Parathyroid adenoma (tissue), 2 donors: ENCODE results near the gene SLA2.

ENCODE experiments used
- H2AFZ ChIP-seq: fragments of 300-600 bp; sonication (generic); one replicate; pipeline ENCODE4 v1.7.0; 2017; ENCODE audit warnings: antibody characterized with exemption, mild to moderate bottlenecking
- H3K27ac ChIP-seq: fragments of 300-600 bp; sonication (generic); one replicate; pipeline ENCODE4 v1.7.0; 2017
- H3K27me3 ChIP-seq: fragments of 300-600 bp; sonication (generic); one replicate; pipeline ENCODE4 v1.7.0; 2017; ENCODE audit warnings: low read length; ENCODE audit not compliant: control insufficient read depth, insufficient read depth
- H3K36me3 ChIP-seq: fragments of 300-600 bp; sonication (generic); one replicate; pipeline ENCODE4 v1.7.0; 2017; ENCODE audit warnings: low read length; ENCODE audit not compliant: control insufficient read depth, insufficient read depth
- H3K4me1 ChIP-seq: fragments of 300-600 bp; sonication (generic); one replicate; pipeline ENCODE4 v1.7.0; 2017; ENCODE audit warnings: control low read depth
- H3K4me2 ChIP-seq: fragments of 300-600 bp; sonication (generic); one replicate; pipeline ENCODE4 v1.7.0; 2017; ENCODE audit warnings: low read length
- H3K4me3 ChIP-seq: fragments of 300-600 bp; sonication (generic); one replicate; pipeline ENCODE4 v1.7.0; 2017; ENCODE audit warnings: low read depth, low read length
- H3K79me2 ChIP-seq: fragments of 300-600 bp; sonication (generic); one replicate; pipeline ENCODE4 v1.7.0; 2017; ENCODE audit warnings: control low read depth
- H3K9ac ChIP-seq: fragments of 300-600 bp; sonication (generic); one replicate; pipeline ENCODE4 v1.7.0; 2017; ENCODE audit warnings: mild to moderate bottlenecking
- H3K9me3 ChIP-seq: fragments of 300-600 bp; sonication (generic); one replicate; pipeline ENCODE4 v1.7.0; 2017; ENCODE audit warnings: low read length; ENCODE audit not compliant: control insufficient read depth
- TF ChIP-seq, protein P1 (sequence below): fragments of 300-600 bp; sonication (generic); IDR thresholded peaks from one replicate; pipeline ENCODE4 v1.7.0; 2017; ENCODE audit warnings: antibody characterized with exemption, mild to moderate bottlenecking
- donor health status: primary hyperparathyroidism.

Gene SLA2

DNA sequence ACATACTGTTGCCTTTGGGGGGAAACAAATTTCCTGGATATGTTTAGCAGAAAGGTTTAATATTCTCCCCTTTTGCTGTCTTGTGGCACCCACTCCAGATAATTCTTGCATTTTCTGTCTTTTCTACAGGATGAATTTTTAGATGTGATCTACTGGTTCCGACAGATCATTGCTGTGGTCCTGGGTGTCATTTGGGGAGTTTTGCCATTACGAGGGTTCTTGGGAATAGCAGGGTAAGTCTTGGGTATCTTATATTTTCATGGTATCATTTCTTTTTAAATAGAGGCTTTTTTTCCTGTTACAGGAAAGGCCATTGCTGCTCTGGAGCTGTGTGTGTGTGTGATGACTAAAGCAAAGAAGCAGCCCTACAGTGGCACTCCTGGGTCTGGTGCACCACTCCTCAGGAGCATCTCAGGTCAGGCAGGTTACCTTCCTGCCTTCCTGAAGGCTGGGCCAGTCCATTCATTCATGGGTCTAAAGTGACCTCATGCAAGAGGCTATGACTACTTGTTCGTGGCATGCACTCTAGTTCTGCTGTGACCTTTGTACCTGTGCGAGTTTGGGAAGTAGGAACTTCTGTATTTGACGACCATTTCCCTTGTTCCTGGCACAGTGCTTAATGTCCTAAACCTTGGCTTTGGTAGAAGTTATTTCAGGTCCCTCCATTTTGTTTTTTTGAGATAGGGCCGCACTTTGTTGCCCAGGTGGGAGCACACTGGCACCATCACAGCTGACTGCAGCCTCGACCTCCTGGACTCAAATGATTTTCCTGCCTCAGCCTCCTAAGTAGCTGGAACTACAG, 38.2 kb downstream of the SLA2 start:
- H2AFZ ChIP-seq, result no peak overlapping the region
- H3K79me2 ChIP-seq, result peaks cover 21% of the 10 kb centered on the region
- H3K9me3 ChIP-seq, result no peaks in the 10 kb centered on the region
- H3K27me3 ChIP-seq, result no peaks in the 10 kb centered on the region
- H3K4me1 ChIP-seq, result peaks cover 16% of the 10 kb centered on the region
- H3K27ac ChIP-seq, result no peak overlapping the region
- no peak overlapping the region for H3K4me2 ChIP-seq
- H3K36me3 ChIP-seq, result no peaks in the 10 kb centered on the region
- TF ChIP-seq, protein P1, sequence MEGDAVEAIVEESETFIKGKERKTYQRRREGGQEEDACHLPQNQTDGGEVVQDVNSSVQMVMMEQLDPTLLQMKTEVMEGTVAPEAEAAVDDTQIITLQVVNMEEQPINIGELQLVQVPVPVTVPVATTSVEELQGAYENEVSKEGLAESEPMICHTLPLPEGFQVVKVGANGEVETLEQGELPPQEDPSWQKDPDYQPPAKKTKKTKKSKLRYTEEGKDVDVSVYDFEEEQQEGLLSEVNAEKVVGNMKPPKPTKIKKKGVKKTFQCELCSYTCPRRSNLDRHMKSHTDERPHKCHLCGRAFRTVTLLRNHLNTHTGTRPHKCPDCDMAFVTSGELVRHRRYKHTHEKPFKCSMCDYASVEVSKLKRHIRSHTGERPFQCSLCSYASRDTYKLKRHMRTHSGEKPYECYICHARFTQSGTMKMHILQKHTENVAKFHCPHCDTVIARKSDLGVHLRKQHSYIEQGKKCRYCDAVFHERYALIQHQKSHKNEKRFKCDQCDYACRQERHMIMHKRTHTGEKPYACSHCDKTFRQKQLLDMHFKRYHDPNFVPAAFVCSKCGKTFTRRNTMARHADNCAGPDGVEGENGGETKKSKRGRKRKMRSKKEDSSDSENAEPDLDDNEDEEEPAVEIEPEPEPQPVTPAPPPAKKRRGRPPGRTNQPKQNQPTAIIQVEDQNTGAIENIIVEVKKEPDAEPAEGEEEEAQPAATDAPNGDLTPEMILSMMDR, result no peak
- no peak overlapping the region for H3K4me3 ChIP-seq
- H3K9ac ChIP-seq, result no peak overlapping the region

DNA sequence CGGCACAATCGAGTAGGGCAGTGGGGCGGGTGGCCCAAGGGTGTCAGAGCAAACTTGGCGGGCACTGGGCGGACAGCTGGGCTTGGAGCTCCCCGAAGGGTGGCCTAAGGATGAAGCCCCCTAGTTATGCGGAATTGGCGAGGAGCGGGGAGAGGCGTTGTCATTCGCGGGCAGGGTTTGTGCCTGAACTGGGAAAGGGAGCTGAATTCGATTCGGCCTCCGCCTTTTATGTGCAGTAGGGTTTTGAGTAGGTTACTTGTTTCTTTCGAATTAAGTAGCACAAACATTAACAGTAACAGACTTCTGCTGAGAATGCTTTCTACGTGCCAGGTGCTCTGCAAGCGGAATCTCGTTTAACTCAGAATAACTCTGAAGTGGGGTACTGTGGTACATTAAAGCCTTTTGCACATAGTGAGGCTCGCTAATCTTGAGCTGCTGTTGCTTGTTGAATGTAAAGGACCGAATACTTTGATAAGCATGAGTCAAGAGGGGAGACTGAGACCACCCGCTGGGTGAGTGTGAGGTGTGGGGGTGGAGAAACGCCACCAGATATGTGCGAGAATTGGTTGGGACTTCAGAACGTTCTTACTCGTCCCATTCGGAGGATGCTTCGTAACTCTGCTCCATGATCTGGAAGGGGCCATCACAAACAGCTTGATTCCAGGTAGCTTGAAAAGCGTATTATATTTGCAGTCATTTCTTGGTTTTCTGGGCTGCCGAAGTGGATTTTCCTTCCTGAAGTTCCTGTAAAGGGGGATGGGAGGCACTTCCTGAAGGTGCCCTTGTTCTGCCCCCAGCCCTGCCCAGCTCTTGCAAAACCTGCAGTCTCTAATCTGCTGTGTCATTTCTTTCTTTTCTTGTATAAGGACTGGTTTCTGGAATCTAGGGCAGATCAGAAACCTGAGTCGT, 39.6 kb downstream of the SLA2 start:
- peak overlapping the region; percentile 91 for H3K4me3 ChIP-seq

DNA sequence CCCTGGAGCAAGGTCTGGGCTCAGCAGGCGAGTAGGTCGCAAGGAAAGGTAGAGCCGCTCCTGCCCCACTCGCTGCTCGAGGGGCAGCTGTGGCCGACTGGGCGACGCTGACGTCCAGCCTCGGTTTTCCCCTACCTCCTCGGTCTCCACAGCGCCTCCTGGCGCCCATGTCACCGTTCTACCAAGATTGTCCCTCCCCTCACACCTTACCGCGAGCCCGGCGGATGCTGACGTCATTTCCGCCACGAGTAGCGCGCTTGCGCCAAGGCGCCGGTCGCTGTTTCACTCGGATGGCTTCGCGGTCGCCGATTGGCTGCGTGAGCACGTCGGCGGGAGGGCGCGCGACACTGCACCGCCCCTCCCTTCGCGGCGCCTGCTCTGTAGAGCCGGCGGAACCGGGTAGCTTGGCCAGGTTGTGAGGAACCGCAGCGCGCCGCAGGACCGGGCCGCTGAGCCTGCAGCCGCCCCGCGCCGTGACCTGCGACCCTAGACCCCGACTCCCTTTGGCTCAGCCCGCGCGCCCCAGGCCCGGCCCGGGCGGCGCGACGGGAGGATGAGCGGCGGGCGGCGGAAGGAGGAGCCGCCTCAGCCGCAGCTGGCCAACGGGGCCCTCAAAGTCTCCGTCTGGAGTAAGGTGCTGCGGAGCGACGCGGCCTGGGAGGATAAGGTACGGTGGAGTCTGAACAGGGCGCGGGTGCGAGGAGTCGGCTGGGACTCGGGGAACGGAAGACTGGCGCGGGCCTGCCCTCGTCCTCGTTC, 40.4 kb downstream of the SLA2 start, which contains the start of gene RAB5IF:
Gene RAB5IF (plus strand): TSS at position 381 of the 759 bp plus-strand sequence. CDS start 173 bp downstream, at position 554.
- Histone ChIP-seq H3K4me1 (peaks cover 16% of the 10 kb centered on the region), H2AFZ (peak within 1 kb of the TSS; percentile 98), H3K27me3 (no peaks in the 10 kb centered on the region), H3K4me2 (peak within 1 kb of the TSS; percentile 82), H3K27ac (peak within 1 kb of the TSS; percentile 65), H3K9me3 (no peaks in the 10 kb centered on the region), H3K4me3 (peak within 1 kb of the TSS; percentile 91), H3K9ac (peak within 1 kb of the TSS; percentile 63), H3K79me2 (peaks cover 21% of the 10 kb centered on the region), H3K36me3 (no peaks in the 10 kb centered on the region)
- TF ChIP-seq, protein P1, result peak; percentile 94

More for the DNA sequence above, 39.6 kb downstream of the SLA2 start:
- Histone ChIP-seq H3K9ac (peak overlapping the region; percentile 63), H3K27me3 (no peaks in the 10 kb centered on the region), H3K79me2 (peaks cover 21% of the 10 kb centered on the region), H3K4me1 (peaks cover 16% of the 10 kb centered on the region), H3K9me3 (no peaks in the 10 kb centered on the region), H3K27ac (peak overlapping the region; percentile 65), H2AFZ (peak overlapping the region; percentile 81), H3K4me2 (peak overlapping the region; percentile 82), H3K36me3 (no peaks in the 10 kb centered on the region)
- TF ChIP-seq, protein P1, result no peak

DNA sequence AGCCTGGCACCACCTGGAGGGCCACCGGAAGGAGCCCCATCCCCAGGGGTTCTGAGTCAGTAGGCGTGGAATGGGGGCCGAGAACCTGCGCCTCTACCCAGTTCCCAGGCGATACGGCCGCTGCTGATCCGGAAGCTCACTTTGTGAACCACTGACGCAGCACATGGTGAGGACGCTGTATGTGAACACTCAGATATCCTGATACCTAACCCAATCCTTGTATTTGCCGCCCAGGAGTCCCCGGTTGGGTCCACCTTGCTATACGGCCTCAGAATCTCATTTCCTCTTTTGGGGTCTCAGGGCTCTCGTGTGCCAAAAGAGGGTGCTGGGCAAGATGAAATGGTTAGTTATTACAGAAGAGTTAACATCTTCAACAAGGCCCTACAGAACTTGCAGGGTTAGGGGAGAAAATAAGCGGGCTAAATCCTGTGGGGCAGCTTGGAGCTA, 41.0 kb downstream of the SLA2 start:
- H3K36me3 ChIP-seq, result no peaks in the 10 kb centered on the region
- peaks cover 21% of the 10 kb centered on the region for H3K79me2 ChIP-seq
- H3K4me3 ChIP-seq, result peak overlapping the region; percentile 91
- H3K27me3 ChIP-seq, result no peaks in the 10 kb centered on the region
- no peaks in the 10 kb centered on the region for H3K9me3 ChIP-seq
- no peak overlapping the region for H3K9ac ChIP-seq
- peaks cover 16% of the 10 kb centered on the region for H3K4me1 ChIP-seq
- TF ChIP-seq, protein P1, result no peak
- peak overlapping the region; percentile 61 for H3K4me2 ChIP-seq
- H2AFZ ChIP-seq, result peak overlapping the region; percentile 98
- H3K27ac ChIP-seq, result peak overlapping the region; percentile 46
